ENCODE results near the gene ENTPD1.
"Not testable (repeated sequence)": the region's sequence is repeated elsewhere in the genome, so short reads cannot be mapped to it uniquely, and the experiment has no call there.

The ENTPD1 gene

GRCh38 chr10:95759233-95759826, 3.4 kb downstream of the ENTPD1 start:
- DNase-seq, result no peak

GRCh38 chr10:95761939-95762492, 6.1 kb downstream of the ENTPD1 start:
- no peak for DNase-seq

DNA sequence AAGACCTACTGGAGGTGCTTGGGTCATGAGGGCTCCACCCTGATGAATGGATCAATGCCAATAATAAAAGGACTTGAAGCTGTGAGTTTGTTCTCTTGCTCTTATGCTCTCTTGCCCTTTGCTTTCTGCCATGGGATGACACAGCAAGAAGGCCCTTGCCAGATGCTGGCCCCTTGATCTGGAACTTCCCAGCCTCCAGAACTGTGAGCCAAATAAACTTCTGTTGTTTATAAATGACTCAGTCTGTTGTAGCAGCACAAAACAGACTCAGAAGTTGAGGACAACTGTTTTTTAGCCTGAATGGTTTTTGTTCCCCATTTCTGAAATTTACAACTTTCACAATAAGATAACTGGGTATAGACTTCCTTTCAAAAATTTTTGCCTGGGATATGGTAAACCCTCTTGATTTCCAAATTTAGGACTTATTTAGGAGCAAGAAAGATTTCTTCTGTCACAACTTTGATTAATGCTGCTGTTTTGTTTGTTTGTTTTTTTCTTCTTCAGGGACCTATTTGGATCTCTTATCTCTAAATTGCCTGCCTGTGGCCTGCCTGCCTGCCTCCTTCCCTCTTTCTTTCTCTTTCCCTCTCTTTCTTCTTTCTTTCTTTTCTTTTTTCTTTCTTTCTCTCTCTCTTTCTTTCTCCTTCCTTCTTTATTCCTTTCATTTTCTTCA, 12.1 kb downstream of the ENTPD1 start:
- DNase-seq, result no peak

GRCh38 chr10:95770084-95770720, 14.2 kb downstream of the ENTPD1 start:
- DNase-seq, result no peak

- DNase-seq, result not testable (repeated sequence)
These were observed 17.5 kb downstream of the ENTPD1 start for GRCh38 chr10:95773454-95773853.

DNA sequence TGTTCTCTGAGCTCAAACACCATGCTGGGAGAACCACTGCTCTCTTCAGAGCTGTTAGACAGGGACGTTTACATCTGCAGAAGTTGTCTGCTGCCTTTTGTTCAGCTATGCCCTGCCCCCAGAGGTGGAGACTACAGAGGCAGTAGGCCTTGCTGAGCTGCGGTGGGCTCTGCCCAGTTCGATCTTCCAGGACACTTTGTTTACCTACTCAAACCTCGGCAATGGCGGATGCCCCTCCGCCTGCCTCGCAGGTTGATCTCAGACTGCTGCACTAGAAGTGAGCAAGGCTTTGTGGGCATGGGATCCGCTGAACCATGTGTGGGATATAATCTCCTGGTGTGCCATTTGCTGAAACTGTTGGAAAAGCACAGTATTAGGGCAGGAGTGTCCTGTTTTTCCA, 21.7 kb downstream of the ENTPD1 start:
- DNase-seq, result not testable (repeated sequence)

DNA sequence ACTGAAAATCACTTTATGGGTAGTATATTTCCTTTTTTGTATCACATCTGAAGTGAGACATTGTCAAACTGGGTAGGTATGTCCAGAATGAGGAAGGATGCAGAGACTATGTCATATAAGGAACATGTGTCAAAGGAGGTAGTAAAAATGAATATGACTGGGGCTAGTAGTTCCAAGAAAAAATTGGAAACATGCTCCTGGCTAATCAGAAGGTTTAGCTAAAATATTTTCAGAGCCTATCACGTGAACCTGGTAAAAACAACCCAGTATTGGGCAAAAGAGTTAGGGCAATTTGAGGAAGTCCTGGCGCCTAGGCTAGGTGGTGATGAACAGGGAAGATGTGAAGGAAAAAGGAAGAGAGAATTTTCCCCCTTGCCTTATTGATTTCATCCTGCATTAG, 26.4 kb downstream of the ENTPD1 start:
- no peak for DNase-seq

DNA sequence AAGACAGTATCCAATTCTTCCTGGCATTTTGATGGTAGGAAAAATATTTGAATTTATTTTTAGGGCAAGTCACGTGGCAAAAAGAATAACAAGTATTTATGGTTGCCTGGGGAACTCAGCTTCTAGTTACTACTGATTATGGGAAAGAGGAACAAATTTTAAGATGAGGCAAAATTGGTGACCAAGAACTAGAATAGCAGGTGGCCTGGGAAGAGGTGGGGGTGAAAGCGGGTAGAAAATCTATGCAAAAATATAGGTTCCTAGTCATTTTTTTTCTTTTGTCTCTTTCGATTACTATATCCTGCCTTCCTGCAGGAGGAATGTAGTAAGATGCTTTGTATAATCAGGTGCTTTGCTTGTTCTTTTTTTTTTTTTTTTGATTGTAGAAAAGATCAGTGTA, 27.8 kb downstream of the ENTPD1 start:
- DNase-seq, result no peak

DNA sequence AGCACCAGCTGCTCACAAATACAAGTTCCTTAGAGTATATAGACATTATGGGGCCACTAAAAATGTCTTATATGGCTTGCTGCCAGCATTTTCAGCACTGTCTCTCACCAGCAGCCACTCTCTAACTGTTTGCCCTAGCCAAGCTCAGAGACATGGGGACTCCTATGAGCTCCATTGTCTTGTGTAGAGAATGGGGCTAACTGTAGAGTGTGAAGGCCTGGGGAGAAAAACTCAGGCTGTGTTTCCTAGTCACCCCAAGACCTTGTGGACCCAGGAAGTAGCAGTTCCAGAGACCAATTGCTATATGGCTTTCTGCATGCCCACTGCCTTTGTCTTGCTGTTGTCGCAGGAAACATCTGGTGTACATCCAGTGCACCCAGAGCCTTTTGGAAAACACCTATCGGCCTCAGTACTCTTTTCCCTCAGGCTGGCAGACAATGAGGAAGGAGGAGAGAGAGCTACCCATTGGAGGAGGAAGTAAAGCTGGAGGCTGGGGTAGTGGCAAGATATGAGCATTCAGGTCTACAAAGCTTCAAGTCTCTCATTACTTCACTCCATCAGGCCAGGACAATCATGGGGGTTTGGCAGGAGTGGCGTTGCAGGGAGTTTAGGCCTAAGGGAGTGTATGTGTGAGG, 28.4 kb downstream of the ENTPD1 start:
- no peak for DNase-seq

GRCh38 chr10:95785317-95785716, 29.4 kb downstream of the ENTPD1 start:
- DNase-seq, result no peak

GRCh38 chr10:95785942-95786669, 30.1 kb downstream of the ENTPD1 start:
- no peak for DNase-seq

GRCh38 chr10:95787447-95787846, 31.5 kb downstream of the ENTPD1 start:
- no peak for DNase-seq

GRCh38 chr10:95788830-95789229, 32.9 kb downstream of the ENTPD1 start:
- DNase-seq, result no peak

DNA sequence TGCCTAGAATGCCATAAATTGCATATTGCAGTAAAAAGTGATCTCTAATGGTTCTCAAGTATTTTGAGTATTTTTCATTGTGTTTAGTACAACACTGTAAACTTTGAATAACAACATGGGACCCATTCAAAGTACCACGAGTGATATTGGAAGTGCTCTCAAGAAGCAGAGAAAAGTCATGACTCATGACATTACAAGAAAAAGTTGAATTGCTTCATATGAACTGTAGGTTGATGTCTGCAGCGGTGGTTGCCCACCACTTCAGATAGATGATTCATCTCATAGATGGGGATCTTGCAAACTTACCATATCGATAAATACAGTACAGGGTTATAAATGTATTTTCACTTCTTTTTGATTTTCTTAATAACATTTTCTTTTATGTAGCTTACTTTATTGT, 33.9 kb downstream of the ENTPD1 start:
- DNase-seq, result no peak

DNA sequence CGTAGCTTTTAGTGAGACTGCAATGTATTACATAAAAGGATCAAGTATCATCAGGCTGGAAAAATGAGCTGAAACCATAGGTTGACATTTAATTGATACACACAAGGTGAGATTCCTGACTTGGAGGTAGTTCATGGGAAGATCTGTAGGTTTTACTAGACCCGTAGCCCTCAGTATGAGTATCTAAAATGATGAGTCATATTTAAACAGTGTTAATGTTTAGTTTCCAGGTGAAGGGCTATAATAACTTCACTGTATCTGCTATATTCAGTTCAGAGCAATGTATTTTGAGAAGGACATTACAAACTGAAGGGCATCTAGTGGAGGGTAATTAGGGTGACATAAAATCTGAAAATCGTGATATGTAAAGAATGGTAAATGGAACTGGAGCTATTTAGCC, 35.0 kb downstream of the ENTPD1 start:
- no peak for DNase-seq

- no peak for DNase-seq
These were observed 35.5 kb downstream of the ENTPD1 start for GRCh38 chr10:95791425-95791979.

DNA sequence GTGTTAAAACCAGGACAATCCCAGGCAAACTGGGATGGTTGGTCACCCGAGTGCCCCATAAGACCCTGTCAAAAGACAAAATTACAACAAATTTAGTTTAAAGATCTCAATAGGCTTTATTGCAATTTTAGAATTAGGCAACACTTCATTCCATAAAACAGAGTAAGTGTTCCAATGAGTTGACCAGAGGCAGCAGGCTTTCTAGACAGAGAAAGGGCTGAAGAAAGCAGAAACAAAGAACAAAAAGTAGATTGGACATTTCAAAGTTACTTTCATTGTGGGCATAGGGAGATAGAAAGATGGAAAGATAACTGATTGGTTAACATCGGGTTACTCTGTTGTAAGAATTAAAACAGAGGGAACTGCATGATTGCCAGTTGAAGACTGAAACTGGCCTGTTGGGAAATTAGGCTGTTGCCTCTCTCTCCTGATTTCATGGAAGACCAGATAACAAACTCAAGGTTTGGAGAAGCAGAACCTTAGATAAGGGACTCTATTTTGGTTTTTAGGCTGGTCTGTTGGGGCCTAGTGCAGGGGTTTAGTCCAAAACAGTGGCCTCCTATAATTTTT, 36.3 kb downstream of the ENTPD1 start:
- no peak for DNase-seq

DNA sequence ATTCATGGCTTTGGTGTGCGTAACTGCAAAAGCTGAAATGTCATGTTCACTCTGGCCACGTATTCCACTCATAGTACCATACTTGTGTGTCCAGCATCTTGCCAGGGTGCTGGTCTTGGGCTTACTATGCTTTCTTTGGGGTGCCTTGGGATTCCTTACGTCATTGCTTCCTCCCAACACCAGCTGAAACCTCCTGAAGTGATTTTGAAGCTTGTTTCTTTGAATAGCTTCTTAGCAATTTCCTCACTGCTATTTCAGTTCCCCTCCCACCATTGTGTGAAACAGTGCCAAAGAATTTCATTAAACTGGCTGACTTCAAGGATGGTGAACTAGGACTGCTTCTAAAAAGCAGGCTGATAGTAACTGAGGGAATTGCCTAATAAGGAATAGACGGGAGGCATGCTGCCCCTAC, 36.9 kb downstream of the ENTPD1 start:
- DNase-seq, result no peak

DNA sequence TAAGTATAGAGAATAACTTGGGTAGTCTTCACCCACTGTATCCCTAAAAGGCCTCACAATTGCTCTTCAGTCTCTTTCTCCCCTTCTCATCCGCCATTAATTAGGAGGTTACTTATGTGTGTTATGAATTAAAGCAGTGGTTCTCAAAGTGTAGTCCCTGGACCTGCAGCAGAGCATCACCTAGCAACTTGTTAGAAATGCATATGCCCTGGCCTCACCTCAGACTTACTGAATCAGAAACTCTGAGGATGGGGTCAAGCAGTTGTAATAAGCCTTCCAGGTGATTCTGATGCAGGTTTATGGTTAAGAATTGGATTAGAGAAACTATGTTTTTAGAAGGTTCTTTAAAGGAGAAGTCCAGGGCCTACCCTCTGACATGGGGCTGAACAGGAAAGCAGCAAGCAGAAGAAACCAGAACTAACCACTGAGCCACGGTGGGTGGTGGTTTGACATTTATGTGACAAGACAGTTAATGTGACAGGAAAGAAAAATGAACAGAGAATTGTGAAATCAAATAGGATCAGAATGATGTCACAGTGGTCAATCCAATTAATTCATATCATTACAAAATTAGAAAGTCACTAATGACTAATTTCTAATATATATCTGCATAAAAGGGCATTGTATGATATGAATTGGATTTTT, 37.6 kb downstream of the ENTPD1 start:
- DNase-seq, result no peak

DNA sequence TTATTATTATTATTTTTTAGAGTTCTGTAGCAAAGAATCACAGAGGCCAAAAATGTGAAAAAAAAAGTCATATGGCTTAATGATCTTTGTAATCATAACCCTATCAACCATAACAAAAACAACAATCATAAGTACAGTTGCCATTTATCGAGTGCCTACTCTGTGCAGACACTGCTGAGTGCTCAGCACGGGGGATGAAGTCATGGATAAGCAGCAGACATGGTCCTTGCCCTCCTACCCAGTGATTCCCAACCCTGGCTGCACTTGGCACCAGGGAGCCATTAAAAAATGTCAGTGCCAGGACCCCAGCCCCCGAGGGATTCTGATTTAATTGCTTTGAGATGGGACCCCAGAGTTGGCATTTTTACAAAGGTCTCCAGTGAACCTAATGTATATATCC, 38.2 kb downstream of the ENTPD1 start:
- no peak for DNase-seq

DNA sequence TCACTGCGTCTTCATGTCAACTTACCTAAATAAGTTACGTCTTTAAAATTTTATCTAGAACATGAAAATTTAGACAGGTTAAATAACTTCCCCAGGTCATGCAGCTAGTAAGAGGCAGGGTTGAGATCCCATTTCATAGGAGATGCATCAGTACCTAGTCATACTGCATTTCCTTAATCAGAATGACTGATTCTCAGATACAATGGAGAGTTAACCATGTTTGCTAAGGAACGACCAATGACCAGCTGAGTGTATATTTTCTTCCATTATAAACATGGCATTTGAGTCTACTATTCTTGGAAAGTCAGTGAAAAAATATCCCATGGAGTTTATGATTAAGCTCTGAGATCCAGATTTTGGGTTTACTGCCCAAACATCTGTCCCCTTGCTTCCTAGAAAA, 39.6 kb downstream of the ENTPD1 start:
- no peak for DNase-seq

- DNase-seq, result no peak
These were observed 40.5 kb downstream of the ENTPD1 start for GRCh38 chr10:95796504-95796903.
